CD4-positive, alpha-beta memory T cell (primary cell): ENCODE measurements around the gene SLC49A3. TPM values are rescaled to one million over a fixed set of nuclear protein-coding genes. Genes with fewer than 3 reads are reported as not detected.
A peak's percentile ranks its signal among the peaks of the same experiment; 100 is the strongest.

ENCODE experiments used
- CTCF ChIA-PET: fragments of 350-600 bp; sonication (Branson Sonifier 250); formaldehyde crosslinking; loops from one replicate; lab custom pipeline; 2021; ENCODE audit warnings: inconsistent platforms; ENCODE audit not compliant: partially characterized antibody; lab: Charles Lee
- POLR2A ChIA-PET: fragments of 350-600 bp; sonication (Branson Sonifier 250); formaldehyde crosslinking; loops from one replicate; lab custom pipeline; 2021; ENCODE audit not compliant: partially characterized antibody; lab: Charles Lee
- DNase-seq, 5 donors: peaks; one replicate each; pipeline versions ENCODE4 v3.0.0 to v3.0.0-alpha.2; 2020 to 2022; ENCODE audit warnings: mixed read lengths in 1 of 5
- H3K27ac ChIP-seq: one replicate; pipeline ENCODE4 v1.7.0; 2013; ENCODE audit warnings: low read depth, low read length
- H3K27me3 ChIP-seq: 2 replicates; pipeline ENCODE4 v1.7.0; 2013; ENCODE audit warnings: mild to moderate bottlenecking, low read length, moderate library complexity; ENCODE audit not compliant: insufficient read depth
- H3K36me3 ChIP-seq: 2 replicates; pipeline ENCODE4 v1.7.0; 2013; ENCODE audit warnings: mild to moderate bottlenecking, low read length, moderate library complexity; ENCODE audit not compliant: insufficient read depth
- H3K4me1 ChIP-seq: 2 replicates; pipeline ENCODE4 v1.7.0; 2013; ENCODE audit warnings: mild to moderate bottlenecking, low read length, moderate library complexity; ENCODE audit not compliant: insufficient read depth
- H3K4me3 ChIP-seq, 2 donors: one replicate each; pipeline ENCODE4 v1.7.0; 2013; ENCODE audit warnings: low read length in 2 of 2, mild to moderate bottlenecking in 1 of 2
- H3K9me3 ChIP-seq, 2 donors: one replicate each; pipeline ENCODE4 v1.7.0; 2013; ENCODE audit warnings: low read length in 2 of 2, control low read depth in 1 of 2; ENCODE audit not compliant: control insufficient read depth in 1 of 2
- H3K27ac Mint-ChIP-seq, 7 donors: one replicate each; pipeline ENCODE4 v1.8.0; 2020 to 2021; ENCODE audit warnings: mixed read lengths in 7 of 7, mild to moderate bottlenecking in 6 of 7, inconsistent platforms in 3 of 7, moderate library complexity in 3 of 7
- H3K27me3 Mint-ChIP-seq, 2 donors: one replicate each; pipeline ENCODE4 v1.8.0; 2020 to 2021; ENCODE audit warnings: mixed read lengths in 2 of 2
- H3K36me3 Mint-ChIP-seq, 2 donors: one replicate each; pipeline ENCODE4 v1.8.0; 2020 to 2021; ENCODE audit warnings: mixed read lengths in 2 of 2, inconsistent platforms in 1 of 2, mild to moderate bottlenecking in 1 of 2
- H3K4me1 Mint-ChIP-seq, 4 donors: one replicate each; pipeline ENCODE4 v1.8.0; 2020 to 2021; ENCODE audit warnings: mixed read lengths in 4 of 4, mild to moderate bottlenecking in 1 of 4
- H3K4me3 Mint-ChIP-seq, 8 donors: one replicate each; pipeline ENCODE4 v1.8.0; 2020 to 2021; ENCODE audit warnings: mixed read lengths in 8 of 8, mild to moderate bottlenecking in 7 of 8, moderate library complexity in 6 of 8, inconsistent platforms in 3 of 8
- H3K9me3 Mint-ChIP-seq, 8 donors: one replicate each; pipeline ENCODE4 v1.8.0; 2020 to 2021; ENCODE audit warnings: mixed read lengths in 8 of 8, mild to moderate bottlenecking in 5 of 8, inconsistent platforms in 3 of 8, moderate library complexity in 1 of 8
- intact Hi-C: fragments of 100-400 bp; cut with micrococcal nuclease; formaldehyde crosslinking; loops from one replicate; pipeline ENCODE4 v1.15.1; 2023
- polyA plus RNA-seq, 2 donors: library from polyadenylated mRNA; unstranded; fragments of 300-500 nt; fragmentation: Illumina TruSeq; gene quantifications; one replicate each; pipeline ENCODE4 v1.2.3, GENCODE V29; 2021
- total RNA-seq, 2 experiments: library from RNA; stranded (reverse); gene quantifications; one replicate each; pipeline ENCODE4 v1.2.3, GENCODE V29; 2021

The SLC49A3 gene
- total and polyA plus RNA-seq, 4 experiments from 2014 or later = 1.0 to 1.7 TPM; not detected in 2

- intact Hi-C loops = no loop called here
These were observed 1.6 kb downstream of the SLC49A3 start for GRCh38 chr4:687048-687970.

GRCh38 chr4:686413-687040 lies 2.4 kb downstream of the SLC49A3 start:
- Histone ChIP-seq H3K9me3 (no peaks in the 10 kb centered on the region), H3K27ac (no peak overlapping the region), H3K36me3 (no peaks in the 10 kb centered on the region), H3K27me3 (no peaks in the 10 kb centered on the region), H3K4me3 (no peak overlapping the region), H3K4me1 (peaks cover 6% of the 10 kb centered on the region)
- no peak for DNase-seq
- Mint-ChIP-seq H3K27ac (no peak overlapping the region), H3K36me3 (no peaks in the 10 kb centered on the region), H3K9me3 (peaks cover 0 to 2% (median 0%) of the 10 kb centered on the region in 8 donors), H3K4me1 (peaks cover 0 to 10% (median 5%) of the 10 kb centered on the region in 4 donors), H3K4me3 (no peak overlapping the region), H3K27me3 (peaks cover 0 to 14% of the 10 kb centered on the region in 2 donors)
- intact Hi-C loops = no loop called here
- ChIA-PET POLR2A (no interaction called here), CTCF (no interaction called here)

More at GRCh38 chr4:687048-687970, 1.6 kb downstream of the SLC49A3 start:
- H3K27me3 ChIP-seq = no peaks in the 10 kb centered on the region
- CTCF ChIA-PET = no interaction called here
- H3K4me3 Mint-ChIP-seq = no peak overlapping the region
- POLR2A ChIA-PET = no interaction called here
- H3K27ac Mint-ChIP-seq = peak overlapping the region in 1 of 7 donors; percentile 18
- peaks cover 0 to 15% of the 10 kb centered on the region in 2 donors for H3K27me3 Mint-ChIP-seq
- H3K36me3 ChIP-seq = no peaks in the 10 kb centered on the region
- DNase-seq = no peak
- H3K4me1 Mint-ChIP-seq = peaks cover 0 to 10% (median 5%) of the 10 kb centered on the region in 4 donors
- no peaks in the 10 kb centered on the region for H3K9me3 ChIP-seq
- H3K36me3 Mint-ChIP-seq = no peaks in the 10 kb centered on the region
- no peak overlapping the region for H3K27ac ChIP-seq
- peaks cover 6% of the 10 kb centered on the region for H3K4me1 ChIP-seq
- peaks cover 0 to 2% (median 0%) of the 10 kb centered on the region in 8 donors for H3K9me3 Mint-ChIP-seq
- H3K4me3 ChIP-seq = no peak overlapping the region

GRCh38 chr4:685679-686412 lies 3.1 kb downstream of the SLC49A3 start:
- Mint-ChIP-seq H3K4me3 (peak overlapping the region in 1 of 8 donors; percentile 17), H3K36me3 (no peaks in the 10 kb centered on the region), H3K4me1 (peaks cover 0 to 11% (median 6%) of the 10 kb centered on the region in 4 donors), H3K27me3 (peaks cover 0 to 14% of the 10 kb centered on the region in 2 donors), H3K9me3 (peaks cover 0 to 2% (median 0%) of the 10 kb centered on the region in 8 donors), H3K27ac (peak overlapping the region in 1 of 7 donors; percentile 66)
- Histone ChIP-seq H3K4me1 (peaks cover 10% of the 10 kb centered on the region), H3K9me3 (no peaks in the 10 kb centered on the region), H3K27me3 (no peaks in the 10 kb centered on the region), H3K27ac (no peak overlapping the region), H3K36me3 (no peaks in the 10 kb centered on the region), H3K4me3 (no peak overlapping the region)
- CTCF ChIA-PET = no interaction called here
- peak in 1 of 5 donors; percentile 28 for DNase-seq
- intact Hi-C loops = no loop called here
- POLR2A ChIA-PET = no interaction called here

- H3K27me3 Mint-ChIP-seq = peaks cover 0 to 8% of the 10 kb centered on the region in 2 donors
- CTCF ChIA-PET = no interaction called here
These were observed 4.2 kb downstream of the SLC49A3 start for GRCh38 chr4:684623-685327.

GRCh38 chr4:683982-684622 lies 4.8 kb downstream of the SLC49A3 start:
- H3K27ac Mint-ChIP-seq = no peak overlapping the region
- H3K4me1 ChIP-seq = peaks cover 19% of the 10 kb centered on the region
- peaks cover 0 to 8% of the 10 kb centered on the region in 2 donors for H3K27me3 Mint-ChIP-seq
- H3K4me3 ChIP-seq = no peak overlapping the region
- peaks cover 0 to 2% (median 0%) of the 10 kb centered on the region in 8 donors for H3K9me3 Mint-ChIP-seq
- CTCF ChIA-PET = interaction anchor here (0.7 kb wide), 1 partner anchor 18 kb away, joined by 3 read pairs; no protein-coding TSS in a partner anchor
- H3K27ac ChIP-seq = no peak overlapping the region
- H3K4me3 Mint-ChIP-seq = no peak overlapping the region
- no peaks in the 10 kb centered on the region for H3K9me3 ChIP-seq
- H3K27me3 ChIP-seq = no peaks in the 10 kb centered on the region
- no peaks in the 10 kb centered on the region for H3K36me3 Mint-ChIP-seq
- POLR2A ChIA-PET = interaction anchor here (1.5 kb wide), 1 partner anchor 9 kb away, joined by 7 read pairs; the partner anchor contains the start of gene MYL5
- DNase-seq = peak in 2 of 5 donors; percentile 37 to 42
- no peaks in the 10 kb centered on the region for H3K36me3 ChIP-seq
- intact Hi-C loops = no loop called here
- H3K4me1 Mint-ChIP-seq = peaks cover 0 to 19% (median 11%) of the 10 kb centered on the region in 4 donors

More at GRCh38 chr4:684623-685327, 4.2 kb downstream of the SLC49A3 start:
- H3K36me3 ChIP-seq = no peaks in the 10 kb centered on the region
- H3K27me3 ChIP-seq = no peaks in the 10 kb centered on the region
- Mint-ChIP-seq H3K36me3 (no peaks in the 10 kb centered on the region), H3K27ac (peak overlapping the region in 1 of 7 donors; percentile 66), H3K9me3 (peaks cover 0 to 2% (median 0%) of the 10 kb centered on the region in 8 donors), H3K4me3 (peak overlapping the region in 2 of 8 donors; percentile 10 to 43), H3K4me1 (peaks cover 0 to 19% (median 11%) of the 10 kb centered on the region in 4 donors)
- intact Hi-C loops = no loop called here
- no peaks in the 10 kb centered on the region for H3K9me3 ChIP-seq
- H3K4me3 ChIP-seq = no peak overlapping the region
- H3K4me1 ChIP-seq = peaks cover 19% of the 10 kb centered on the region
- POLR2A ChIA-PET = no interaction called here
- no peak overlapping the region for H3K27ac ChIP-seq
- peak in 1 of 5 donors; percentile 10 for DNase-seq

GRCh38 chr4:683247-683897 lies 5.6 kb downstream of the SLC49A3 start:
- no peaks in the 10 kb centered on the region for H3K36me3 ChIP-seq
- H3K4me1 ChIP-seq = peaks cover 14% of the 10 kb centered on the region
- Mint-ChIP-seq H3K36me3 (no peaks in the 10 kb centered on the region), H3K4me1 (peaks cover 0 to 19% (median 11%) of the 10 kb centered on the region in 4 donors), H3K27me3 (peaks cover 0 to 8% of the 10 kb centered on the region in 2 donors), H3K9me3 (peaks cover 0 to 2% (median 0%) of the 10 kb centered on the region in 8 donors), H3K4me3 (no peak overlapping the region), H3K27ac (no peak overlapping the region)
- no peaks in the 10 kb centered on the region for H3K9me3 ChIP-seq
- intact Hi-C loops = no loop called here
- no peak overlapping the region for H3K27ac ChIP-seq
- CTCF ChIA-PET = interaction anchor here (0.7 kb wide), 1 partner anchor 17 kb away, joined by 3 read pairs; no protein-coding TSS in a partner anchor
- H3K27me3 ChIP-seq = no peaks in the 10 kb centered on the region
- POLR2A ChIA-PET = interaction anchor here (1.5 kb wide), 1 partner anchor 9 kb away, joined by 7 read pairs; the partner anchor contains the start of gene MYL5
- DNase-seq = peak in 1 of 5 donors; percentile 45
- no peak overlapping the region for H3K4me3 ChIP-seq
